A549 treated with AZD9567 at 1 μM for 4 hours (cell line): Measurements from ENCODE around the gene TARBP1. TPM values are rescaled to one million over a fixed set of nuclear protein-coding genes. Genes with fewer than 3 reads are reported as not detected.

ENCODE experiments used
- total RNA-seq: library from RNA; stranded (reverse); fragments of 200-300 nt; extraction: Qiagen RNA extraction; gene quantifications from 5 replicates; pipeline ENCODE4 v1.2.3, GENCODE V29; 2022; ENCODE audit not compliant: insufficient read depth

TARBP1 gene
- 11.1 to 15.1 TPM (median 12.3 TPM) in 5 replicates for total RNA-seq

GRCh38 chr1:234478481-234479309 is at the start of gene TARBP1:
TARBP1 (minus strand) TSS chr1:234479179; CDS start chr1:234479103, 76 bp downstream.

GRCh38 chr1:234373064-234373958 is 105.7 kb downstream of the TARBP1 start, which contains the start of gene COA6:
COA6 (plus strand) TSS chr1:234373456; CDS start chr1:234373467, 11 bp downstream.

Other genes starting within 250 kb of the TARBP1 start
- gene COA6, start 105.7 kb downstream of the TARBP1 start, total RNA-seq: 63.7 to 85.6 TPM (median 81.9 TPM) in 5 replicates
- gene IRF2BP2, start 131.0 kb upstream of the TARBP1 start, total RNA-seq: 67.1 to 80.3 TPM (median 76.5 TPM) in 5 replicates